ENCODE results near the gene YIPF6. TPM values are rescaled to one million over a fixed set of nuclear protein-coding genes. Genes with fewer than 3 reads are reported as not detected.

The YIPF6 gene, protein sequence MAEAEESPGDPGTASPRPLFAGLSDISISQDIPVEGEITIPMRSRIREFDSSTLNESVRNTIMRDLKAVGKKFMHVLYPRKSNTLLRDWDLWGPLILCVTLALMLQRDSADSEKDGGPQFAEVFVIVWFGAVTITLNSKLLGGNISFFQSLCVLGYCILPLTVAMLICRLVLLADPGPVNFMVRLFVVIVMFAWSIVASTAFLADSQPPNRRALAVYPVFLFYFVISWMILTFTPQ
- total RNA-seq (2014; rRNA removed; shearing (Covaris generic); ENCODE audit: low replicate concordance): 4.0 and 8.9 TPM in 2 replicates

DNA sequence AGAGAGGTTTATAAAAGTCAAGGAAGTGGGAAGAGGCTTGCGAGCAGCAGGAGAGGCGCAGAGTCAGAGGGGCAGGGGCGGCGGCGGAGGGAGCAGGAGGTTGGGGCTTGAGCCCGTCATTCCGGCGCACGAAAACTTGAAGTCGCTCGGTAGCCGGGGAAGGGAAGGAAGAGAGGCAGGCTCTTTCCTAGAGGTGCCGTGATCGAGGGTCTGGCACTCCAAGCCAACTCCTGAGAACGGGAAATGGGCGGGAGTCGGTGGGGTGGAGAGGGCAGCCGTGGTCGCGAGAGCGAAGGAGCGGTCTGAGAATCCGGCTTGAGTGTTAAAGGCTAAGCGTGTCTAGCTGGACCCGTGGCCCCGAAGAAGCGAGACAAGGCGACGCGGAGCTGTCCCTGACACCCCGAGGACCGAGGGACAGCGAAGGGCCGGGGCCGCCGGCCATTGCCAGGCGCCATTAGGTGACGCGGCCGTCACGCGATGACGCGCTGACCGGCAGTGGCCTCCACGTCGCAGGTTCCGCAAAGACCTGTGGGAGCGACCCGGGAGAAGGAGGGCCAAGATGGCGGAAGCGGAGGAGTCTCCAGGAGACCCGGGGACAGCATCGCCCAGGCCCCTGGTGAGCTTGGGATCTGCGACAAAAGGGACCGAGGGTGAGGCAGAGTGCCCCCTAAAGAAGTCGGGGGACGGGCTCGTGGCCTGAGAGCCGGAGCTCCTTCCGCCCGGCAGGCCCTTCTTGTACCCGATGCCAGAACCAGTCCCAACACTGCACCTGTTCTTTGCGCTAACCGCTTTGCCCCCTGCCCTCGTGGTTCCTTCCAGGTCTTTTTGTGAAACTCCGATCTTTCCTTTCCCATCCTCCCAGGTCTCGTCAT, at the start of gene YIPF6:
TSS of gene YIPF6 (plus strand) at position 544 of the 872 bp plus-strand sequence. CDS start at position 560, 16 bp downstream.
- Histone ChIP-seq H3K4me1 (ENCODE audit: low read length) (peaks cover 9% of the 10 kb centered on the region), H3K4me2 (ENCODE audit: low read depth, low read length, poor library complexity, severe bottlenecking) (peak within 1 kb of the TSS; percentile 82), H3K9me3 (ENCODE audit: low read length) (no peaks in the 10 kb centered on the region), H3K9me2 (replicated peaks; ENCODE audit: insufficient read depth, low read length) (no peaks in the 10 kb centered on the region), H3K79me2 (ENCODE audit: low read length) (peaks cover 45% of the 10 kb centered on the region), H3K27ac (ENCODE audit: low read length) (no peak within 1 kb of the TSS), H3K27me3 (ENCODE audit: low read length) (no peaks in the 10 kb centered on the region), H4K20me1 (ENCODE audit: insufficient read depth, low read depth, low read length) (0 out of 2 replicates have a peak, but pooled peaks cover 3% of the 10 kb centered on the region), H3K4me3 (ENCODE audit: low read length) (peak within 1 kb of the TSS; percentile 73), H3K36me3 (ENCODE audit: insufficient read depth, low read length) (no peaks in the 10 kb centered on the region), H2AFZ (ENCODE audit: low read length) (peak within 1 kb of the TSS; percentile 74; the same call in 1 of the 2 replicates), H3K9ac (ENCODE audit: low read length) (peak within 1 kb of the TSS; percentile 84)
- DNase-seq: peak; percentile 86

DNA sequence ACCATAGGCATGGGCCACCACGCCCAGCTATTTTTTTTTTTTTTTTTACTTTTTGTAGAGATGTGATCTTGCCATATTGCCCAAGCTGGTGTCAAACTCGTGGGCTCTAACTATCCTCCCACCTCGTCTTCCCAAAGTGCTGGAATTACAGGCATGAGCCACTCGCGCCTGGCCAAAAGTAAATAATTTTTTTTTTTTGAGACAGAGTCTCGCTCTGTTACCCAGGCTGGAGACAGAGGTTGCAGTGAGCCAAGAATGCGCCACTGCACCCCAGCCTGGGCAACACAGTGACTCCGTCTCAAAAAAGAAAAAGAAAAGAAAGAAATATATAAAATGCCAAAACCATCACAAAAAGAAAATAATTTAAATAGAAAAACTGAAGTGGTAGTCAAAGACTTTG, 47.1 kb upstream of the YIPF6 start:
- H3K27me3 ChIP-seq (ENCODE audit: low read length): no peaks in the 10 kb centered on the region
- no peak overlapping the region for H3K9ac ChIP-seq (ENCODE audit: low read length)
- no peaks in the 10 kb centered on the region for H3K4me1 ChIP-seq (ENCODE audit: low read length)
- no peaks in the 10 kb centered on the region for H3K9me3 ChIP-seq (ENCODE audit: low read length)
- no peaks in the 10 kb centered on the region for H3K79me2 ChIP-seq (ENCODE audit: low read length)
- H4K20me1 ChIP-seq (ENCODE audit: insufficient read depth, low read depth, low read length): no peaks in the 10 kb centered on the region
- no peaks in the 10 kb centered on the region for H3K36me3 ChIP-seq (ENCODE audit: insufficient read depth, low read length)
- no peak for DNase-seq
- H2AFZ ChIP-seq (ENCODE audit: low read length): no peak overlapping the region
- no peaks in the 10 kb centered on the region for H3K9me2 ChIP-seq (replicated peaks; ENCODE audit: insufficient read depth, low read length)
- H3K27ac ChIP-seq (ENCODE audit: low read length): no peak overlapping the region
- H3K4me2 ChIP-seq (ENCODE audit: low read depth, low read length, poor library complexity, severe bottlenecking): no peak overlapping the region
- H3K4me3 ChIP-seq (ENCODE audit: low read length): no peak overlapping the region

DNA sequence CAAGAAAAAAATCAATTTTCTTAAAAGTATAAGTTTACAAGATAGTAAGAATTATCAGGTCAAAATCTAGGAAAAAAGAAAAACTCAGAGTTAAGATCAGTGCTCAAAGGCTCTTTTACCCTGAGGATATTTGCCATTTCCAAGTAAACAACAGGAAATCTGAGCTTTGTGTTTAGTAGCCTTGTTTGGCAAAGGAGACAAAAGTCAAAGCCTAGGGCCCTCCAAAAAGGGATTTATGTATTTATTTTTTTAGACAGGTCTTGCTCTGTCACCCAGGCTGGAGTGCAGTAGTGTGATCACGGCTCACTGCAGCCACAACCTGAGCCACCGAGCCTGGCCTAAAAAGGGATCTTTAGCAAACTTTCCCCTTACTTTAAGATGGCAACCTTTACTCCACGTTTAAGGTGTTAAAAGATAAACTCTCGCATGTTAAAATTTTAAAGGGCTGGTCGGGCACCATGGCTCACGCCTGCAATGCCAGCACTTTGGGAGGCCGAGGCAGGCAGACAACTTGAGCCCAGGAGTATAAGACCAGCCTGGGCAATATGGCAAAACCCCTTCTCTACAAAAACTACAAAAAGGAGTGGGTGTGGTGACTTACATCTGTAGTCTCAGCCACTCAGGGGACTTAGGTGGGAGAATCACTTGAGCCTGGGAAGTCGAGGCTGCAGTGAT, 44.2 kb upstream of the YIPF6 start:
- Histone ChIP-seq H3K9ac (ENCODE audit: low read length) (no peak overlapping the region), H3K79me2 (ENCODE audit: low read length) (no peaks in the 10 kb centered on the region), H3K4me1 (ENCODE audit: low read length) (no peaks in the 10 kb centered on the region), H3K4me2 (ENCODE audit: low read depth, low read length, poor library complexity, severe bottlenecking) (no peak overlapping the region), H3K36me3 (ENCODE audit: insufficient read depth, low read length) (no peaks in the 10 kb centered on the region), H4K20me1 (ENCODE audit: insufficient read depth, low read depth, low read length) (no peaks in the 10 kb centered on the region), H3K4me3 (ENCODE audit: low read length) (no peak overlapping the region), H3K9me3 (ENCODE audit: low read length) (no peaks in the 10 kb centered on the region), H3K27me3 (ENCODE audit: low read length) (no peaks in the 10 kb centered on the region), H3K27ac (ENCODE audit: low read length) (no peak overlapping the region), H2AFZ (ENCODE audit: low read length) (no peak overlapping the region), H3K9me2 (replicated peaks; ENCODE audit: insufficient read depth, low read length) (no peaks in the 10 kb centered on the region)
- DNase-seq: no peak

DNA sequence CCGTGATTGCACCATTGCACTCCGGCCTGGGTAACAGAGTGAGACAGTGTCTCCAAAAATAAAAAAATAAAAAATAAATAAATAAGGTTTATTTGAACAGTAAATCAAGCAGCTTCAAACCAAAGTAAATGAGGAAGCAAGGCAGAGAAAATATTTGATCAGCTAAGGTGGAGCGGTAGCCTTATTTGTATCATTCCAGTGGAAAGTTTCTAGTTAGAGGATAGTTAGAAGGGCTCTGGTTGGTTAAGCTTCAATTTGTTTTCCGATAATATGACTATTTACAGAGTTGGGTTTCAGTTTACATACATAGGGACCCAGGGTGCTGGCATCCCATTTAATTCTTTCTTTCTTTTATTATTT, 43.7 kb upstream of the YIPF6 start:
- Histone ChIP-seq H3K4me3 (ENCODE audit: low read length) (no peak overlapping the region), H3K36me3 (ENCODE audit: insufficient read depth, low read length) (no peaks in the 10 kb centered on the region), H3K79me2 (ENCODE audit: low read length) (no peaks in the 10 kb centered on the region), H3K4me1 (ENCODE audit: low read length) (no peaks in the 10 kb centered on the region), H3K27me3 (ENCODE audit: low read length) (no peaks in the 10 kb centered on the region), H4K20me1 (ENCODE audit: insufficient read depth, low read depth, low read length) (no peaks in the 10 kb centered on the region), H3K9me2 (replicated peaks; ENCODE audit: insufficient read depth, low read length) (no peaks in the 10 kb centered on the region), H3K9ac (ENCODE audit: low read length) (no peak overlapping the region), H3K27ac (ENCODE audit: low read length) (no peak overlapping the region), H3K4me2 (ENCODE audit: low read depth, low read length, poor library complexity, severe bottlenecking) (no peak overlapping the region), H3K9me3 (ENCODE audit: low read length) (no peaks in the 10 kb centered on the region), H2AFZ (ENCODE audit: low read length) (no peak overlapping the region)
- no peak for DNase-seq

DNA sequence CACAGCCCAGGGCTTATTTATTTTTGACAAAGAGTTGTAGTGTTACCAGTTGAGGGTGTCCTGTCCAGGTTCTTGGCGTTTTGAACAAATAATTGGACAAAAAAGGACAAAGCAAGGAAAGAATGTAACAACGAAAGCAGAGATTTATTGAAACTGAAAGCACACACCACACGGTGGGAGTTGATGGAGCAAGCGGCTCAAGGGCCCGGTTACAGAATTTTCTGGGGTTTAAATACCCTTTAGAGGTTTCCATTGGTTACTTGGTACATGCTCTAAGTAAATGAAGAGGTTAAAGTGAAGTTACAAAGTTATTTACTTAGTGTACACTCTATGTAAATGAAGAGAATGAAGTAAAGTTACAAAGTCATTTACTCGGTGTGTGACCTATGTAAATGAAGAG, 37.8 kb upstream of the YIPF6 start:
- H3K27me3 ChIP-seq (ENCODE audit: low read length): no peaks in the 10 kb centered on the region

DNA sequence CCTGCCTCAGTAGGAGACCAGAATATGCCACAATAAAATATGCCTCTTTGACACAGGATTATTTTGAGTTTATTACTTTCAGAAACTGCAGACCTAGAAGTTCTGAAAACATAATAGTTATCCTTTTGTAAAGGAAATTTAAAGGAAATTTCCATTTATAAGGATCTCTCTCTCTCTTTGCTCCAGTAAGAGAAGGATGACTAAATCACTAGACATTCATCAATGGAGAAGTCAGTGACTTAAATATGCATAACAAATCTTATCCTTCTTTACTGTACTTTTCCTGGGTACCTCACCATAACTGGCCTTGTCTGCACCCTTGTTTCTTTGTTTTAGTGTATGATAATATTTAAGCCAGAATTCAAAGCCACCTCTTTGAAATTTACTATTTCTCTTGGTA, 37.3 kb upstream of the YIPF6 start:
- Histone ChIP-seq H3K9me3 (ENCODE audit: low read length) (no peaks in the 10 kb centered on the region), H3K36me3 (ENCODE audit: insufficient read depth, low read length) (no peaks in the 10 kb centered on the region), H3K4me3 (ENCODE audit: low read length) (no peak overlapping the region), H3K27ac (ENCODE audit: low read length) (no peak overlapping the region), H3K79me2 (ENCODE audit: low read length) (no peaks in the 10 kb centered on the region), H3K9ac (ENCODE audit: low read length) (no peak overlapping the region), H3K9me2 (replicated peaks; ENCODE audit: insufficient read depth, low read length) (no peaks in the 10 kb centered on the region), H3K4me2 (ENCODE audit: low read depth, low read length, poor library complexity, severe bottlenecking) (no peak overlapping the region), H2AFZ (ENCODE audit: low read length) (no peak overlapping the region), H3K27me3 (ENCODE audit: low read length) (no peaks in the 10 kb centered on the region), H3K4me1 (ENCODE audit: low read length) (no peaks in the 10 kb centered on the region), H4K20me1 (ENCODE audit: insufficient read depth, low read depth, low read length) (no peaks in the 10 kb centered on the region)
- no peak for DNase-seq

More for the DNA sequence above, 37.8 kb upstream of the YIPF6 start:
- Histone ChIP-seq H3K4me3 (ENCODE audit: low read length) (no peak overlapping the region), H3K27ac (ENCODE audit: low read length) (no peak overlapping the region), H2AFZ (ENCODE audit: low read length) (no peak overlapping the region), H3K4me1 (ENCODE audit: low read length) (no peaks in the 10 kb centered on the region), H3K9ac (ENCODE audit: low read length) (no peak overlapping the region), H4K20me1 (ENCODE audit: insufficient read depth, low read depth, low read length) (no peaks in the 10 kb centered on the region), H3K9me3 (ENCODE audit: low read length) (no peaks in the 10 kb centered on the region), H3K36me3 (ENCODE audit: insufficient read depth, low read length) (no peaks in the 10 kb centered on the region), H3K4me2 (ENCODE audit: low read depth, low read length, poor library complexity, severe bottlenecking) (no peak overlapping the region), H3K9me2 (replicated peaks; ENCODE audit: insufficient read depth, low read length) (no peaks in the 10 kb centered on the region), H3K79me2 (ENCODE audit: low read length) (no peaks in the 10 kb centered on the region)
- no peak for DNase-seq

DNA sequence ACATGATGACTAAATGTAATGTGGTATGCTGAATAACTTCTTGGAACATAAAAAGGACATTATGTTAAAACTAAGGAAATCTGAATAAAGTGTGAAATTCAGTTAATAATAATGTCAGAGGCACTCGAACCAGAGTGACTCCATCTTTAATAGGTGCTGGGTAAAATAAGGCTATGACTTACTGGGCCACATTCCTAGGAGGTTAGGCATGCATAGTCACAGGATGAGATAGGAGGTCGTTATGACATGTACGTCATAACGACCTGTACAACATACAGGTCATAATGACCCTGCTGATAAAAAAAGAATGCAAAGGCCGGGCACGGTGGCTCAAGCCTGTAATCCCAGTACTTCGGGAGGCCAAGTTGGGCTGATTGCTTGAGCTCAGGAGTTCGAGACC, 36.7 kb upstream of the YIPF6 start:
- Histone ChIP-seq H3K36me3 (ENCODE audit: insufficient read depth, low read length) (no peaks in the 10 kb centered on the region), H3K4me2 (ENCODE audit: low read depth, low read length, poor library complexity, severe bottlenecking) (no peak overlapping the region), H3K9ac (ENCODE audit: low read length) (no peak overlapping the region), H3K27me3 (ENCODE audit: low read length) (no peaks in the 10 kb centered on the region), H3K9me3 (ENCODE audit: low read length) (no peaks in the 10 kb centered on the region), H4K20me1 (ENCODE audit: insufficient read depth, low read depth, low read length) (no peaks in the 10 kb centered on the region), H3K4me1 (ENCODE audit: low read length) (no peaks in the 10 kb centered on the region), H3K79me2 (ENCODE audit: low read length) (no peaks in the 10 kb centered on the region), H3K27ac (ENCODE audit: low read length) (no peak overlapping the region), H2AFZ (ENCODE audit: low read length) (no peak overlapping the region), H3K9me2 (replicated peaks; ENCODE audit: insufficient read depth, low read length) (no peaks in the 10 kb centered on the region), H3K4me3 (ENCODE audit: low read length) (no peak overlapping the region)
- no peak for DNase-seq

DNA sequence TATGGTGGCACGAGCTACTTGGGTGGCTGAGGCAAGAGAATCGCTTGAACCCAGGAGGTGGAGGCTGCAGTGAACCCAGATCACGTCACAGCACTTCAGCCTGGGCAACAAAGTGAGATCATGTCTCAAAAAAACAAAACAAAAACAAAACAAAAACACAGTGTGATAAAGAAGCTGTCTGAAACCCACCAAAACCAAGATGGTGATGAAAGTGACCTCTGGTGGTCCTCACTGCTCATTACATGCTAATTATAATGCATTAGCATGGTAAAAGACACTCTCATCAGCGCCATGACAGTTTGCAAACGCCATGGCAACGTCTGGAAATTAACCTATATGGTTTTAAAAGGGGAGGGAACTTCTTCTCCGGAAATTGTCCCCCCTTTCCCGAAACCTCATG, 36.2 kb upstream of the YIPF6 start:
- no peak overlapping the region for H2AFZ ChIP-seq (ENCODE audit: low read length)
- no peaks in the 10 kb centered on the region for H3K36me3 ChIP-seq (ENCODE audit: insufficient read depth, low read length)
- no peaks in the 10 kb centered on the region for H3K27me3 ChIP-seq (ENCODE audit: low read length)
- no peak overlapping the region for H3K9ac ChIP-seq (ENCODE audit: low read length)
- H3K27ac ChIP-seq (ENCODE audit: low read length): no peak overlapping the region
- no peak overlapping the region for H3K4me3 ChIP-seq (ENCODE audit: low read length)
- no peaks in the 10 kb centered on the region for H3K4me1 ChIP-seq (ENCODE audit: low read length)
- no peaks in the 10 kb centered on the region for H3K79me2 ChIP-seq (ENCODE audit: low read length)
- no peaks in the 10 kb centered on the region for H3K9me2 ChIP-seq (replicated peaks; ENCODE audit: insufficient read depth, low read length)
- no peaks in the 10 kb centered on the region for H4K20me1 ChIP-seq (ENCODE audit: insufficient read depth, low read depth, low read length)
- no peak overlapping the region for H3K4me2 ChIP-seq (ENCODE audit: low read depth, low read length, poor library complexity, severe bottlenecking)
- DNase-seq: peak; percentile 71
- no peaks in the 10 kb centered on the region for H3K9me3 ChIP-seq (ENCODE audit: low read length)

Data from Karpas-422 (cell line).